Left kidney (tissue), 8 donors: Measurements from ENCODE around the gene DHX58. TPM values are rescaled to one million over a fixed set of nuclear protein-coding genes. Genes with fewer than 3 reads are reported as not detected.
"Not testable (repeated sequence)": the region's sequence is repeated elsewhere in the genome, so short reads cannot be mapped to it uniquely, and the experiment has no call there.

Source experiments
- DNase-seq: peaks from one replicate; pipeline ENCODE4 v3.0.0-alpha.2; 2013
- long read RNA-seq, 8 donors: transcript quantifications; one replicate each; lab custom pipeline, GENCODE V29; 2026
- polyA plus RNA-seq: library from polyadenylated mRNA; unstranded; fragments of 120-200 nt; gene quantifications from one replicate; pipeline ENCODE4 v1.2.1, GENCODE V29; 2013; ENCODE audit not compliant: insufficient read length

The DHX58 gene
- 6.8 TPM for polyA plus RNA-seq
- long read RNA-seq, donor 1 = 0 reads
- long read RNA-seq, donor 2 = 0 reads
- long read RNA-seq, donor 3, partial matches to known transcripts = 0 of 3 reads
- long read RNA-seq, donor 3, other reads (novel, unspliced or antisense) = 0 of 3 reads
- long read RNA-seq, donor 4 = 0 reads
- long read RNA-seq, donor 5 = 0 reads
- long read RNA-seq, donor 6 = 0 reads
- long read RNA-seq, donor 7 = 0 reads
- long read RNA-seq, donor 8 = 0 reads

- DNase-seq = no peak
These were observed at the start of gene DHX58 for GRCh38 chr17:42112552-42113176. TSS of gene DHX58 (minus strand) at chr17:42112714. CDS start at chr17:42111892, 822 bp downstream.

GRCh38 chr17:42160531-42160910 is 48.0 kb upstream of the DHX58 start:
- DNase-seq = no peak

- no peak for DNase-seq
These were observed 47.4 kb upstream of the DHX58 start for GRCh38 chr17:42159796-42160530.

GRCh38 chr17:42155614-42156045 is 43.1 kb upstream of the DHX58 start:
- no peak for DNase-seq

GRCh38 chr17:42153919-42154742 is 41.6 kb upstream of the DHX58 start:
- no peak for DNase-seq

GRCh38 chr17:42146911-42147607 is 34.5 kb upstream of the DHX58 start:
- no peak for DNase-seq

- DNase-seq = not testable (repeated sequence)
These were observed 30.6 kb upstream of the DHX58 start for GRCh38 chr17:42143138-42143537.

- no peak for DNase-seq
These were observed 29.9 kb upstream of the DHX58 start for GRCh38 chr17:42142371-42142896.

- no peak for DNase-seq
These were observed 28.9 kb upstream of the DHX58 start for GRCh38 chr17:42141382-42141781.

- not testable (repeated sequence) for DNase-seq
These were observed 28.2 kb upstream of the DHX58 start for GRCh38 chr17:42140690-42141089.

GRCh38 chr17:42138749-42139492 is 26.4 kb upstream of the DHX58 start:
- no peak for DNase-seq

- DNase-seq = no peak
These were observed 24.1 kb upstream of the DHX58 start for GRCh38 chr17:42136654-42137051.

- DNase-seq = no peak
These were observed 23.4 kb upstream of the DHX58 start for GRCh38 chr17:42135664-42136653.

GRCh38 chr17:42135151-42135550 is 22.6 kb upstream of the DHX58 start:
- no peak for DNase-seq

GRCh38 chr17:42133461-42134041 is 21.0 kb upstream of the DHX58 start:
- no peak for DNase-seq

- no peak for DNase-seq
These were observed 20.4 kb upstream of the DHX58 start for GRCh38 chr17:42132941-42133340.

GRCh38 chr17:42131981-42132432 is 19.5 kb upstream of the DHX58 start:
- no peak for DNase-seq

GRCh38 chr17:42131232-42131631 is 18.7 kb upstream of the DHX58 start:
- DNase-seq = no peak
